ENCODE results near the gene RHOB.
"Not testable (repeated sequence)": the region's sequence is repeated elsewhere in the genome, so short reads cannot be mapped to it uniquely, and the experiment has no call there.

Gene RHOB

GRCh38 chr2:20449501-20450200, 2.8 kb downstream of the RHOB start:
- Histone ChIP-seq H3K4me3 (peak overlapping the region; percentile 58 to 94 (median 66)), H3K27ac (peak overlapping the region in 17 of 21 experiments; percentile 38 to 100 (median 97))

GRCh38 chr2:20450201-20450999, 3.5 kb downstream of the RHOB start:
- Histone ChIP-seq H3K4me3 (peak overlapping the region in 4 of 7 experiments; percentile 62 to 85 (median 66)), H3K27ac (peak overlapping the region in 20 of 21 experiments; percentile 33 to 100 (median 68))

GRCh38 chr2:20451000-20451290, 4.1 kb downstream of the RHOB start:
- peak overlapping the region in 16 of 21 experiments; percentile 5 to 100 (median 74) for H3K27ac ChIP-seq
- H3K4me3 ChIP-seq = no peak overlapping the region

- peak overlapping the region in 17 of 21 experiments; percentile 5 to 100 (median 62) for H3K27ac ChIP-seq
- no peak overlapping the region for H3K4me3 ChIP-seq
Measured at GRCh38 chr2:20451341-20451740, 4.5 kb downstream of the RHOB start.

GRCh38 chr2:20451761-20452499, 5.1 kb downstream of the RHOB start:
- peak overlapping the region in 16 of 21 experiments; percentile 5 to 100 (median 66) for H3K27ac ChIP-seq
- H3K4me3 ChIP-seq = no peak overlapping the region

GRCh38 chr2:20452551-20452950, 5.7 kb downstream of the RHOB start:
- Histone ChIP-seq H3K4me3 (no peak overlapping the region), H3K27ac (peak overlapping the region in 5 of 21 experiments; percentile 21 to 99 (median 78))

GRCh38 chr2:20453087-20453486, 6.2 kb downstream of the RHOB start:
- Histone ChIP-seq H3K27ac (peak overlapping the region in 4 of 21 experiments; percentile 21 to 99 (median 46)), H3K4me3 (no peak overlapping the region)

- no peak overlapping the region for H3K4me3 ChIP-seq
- peak overlapping the region in 2 of 21 experiments; percentile 9 to 14 for H3K27ac ChIP-seq
Measured at GRCh38 chr2:20454036-20454981, 7.4 kb downstream of the RHOB start.

- Histone ChIP-seq H3K4me3 (no peak overlapping the region), H3K27ac (peak overlapping the region in 2 of 21 experiments; percentile 9 to 69)
Measured at GRCh38 chr2:20455076-20455587, 8.3 kb downstream of the RHOB start.

- Histone ChIP-seq H3K27ac (peak overlapping the region in 5 of 21 experiments; percentile 25 to 69 (median 50)), H3K4me3 (no peak overlapping the region)
Measured at GRCh38 chr2:20456116-20456571, 9.3 kb downstream of the RHOB start.

- no peak overlapping the region for H3K4me3 ChIP-seq
- H3K27ac ChIP-seq = no peak overlapping the region
Measured at GRCh38 chr2:20456636-20457426, 10.0 kb downstream of the RHOB start.

- Histone ChIP-seq H3K4me3 (no peak overlapping the region), H3K27ac (no peak overlapping the region)
Measured at GRCh38 chr2:20457661-20458630, 11.1 kb downstream of the RHOB start.

- H3K27ac ChIP-seq, H3K4me3 ChIP-seq: not testable (repeated sequence)
Measured at GRCh38 chr2:20458737-20459484, 12.0 kb downstream of the RHOB start.

GRCh38 chr2:20465716-20466394, 19.0 kb downstream of the RHOB start:
- H3K4me3 ChIP-seq = no peak overlapping the region
- H3K27ac ChIP-seq = peak overlapping the region in 20 of 21 experiments; percentile 15 to 91 (median 70)

GRCh38 chr2:20467789-20468548, 21.1 kb downstream of the RHOB start:
- Histone ChIP-seq H3K4me3 (no peak overlapping the region), H3K27ac (peak overlapping the region in 10 of 21 experiments; percentile 4 to 70 (median 51))

All from skin epidermis (tissue), 12 donors.